WTC11 (cell line): Measurements from ENCODE around the gene ZNF362. TPM values are rescaled to one million over a fixed set of nuclear protein-coding genes. Genes with fewer than 3 reads are reported as not detected.

Source experiments
- ATAC-seq: fragments of 200-7000 bp; cut with Tn5 transposase; 2 replicates; pipeline ENCODE4 v1.10.0; 2021; ENCODE audit warnings: mild to moderate bottlenecking, moderate library complexity
- CTCF ChIA-PET: fragments of 300-600 bp; sonication (Branson Sonifier 250); formaldehyde crosslinking; loops from one replicate; lab custom pipeline; 2021; ENCODE audit warnings: antibody characterized with exemption; lab: Charles Lee
- POLR2A ChIA-PET: fragments of 350-600 bp; sonication (Branson Sonifier 250); formaldehyde crosslinking; loops from one replicate; lab custom pipeline; 2021; ENCODE audit warnings: antibody characterized with exemption; lab: Charles Lee
- DNase-seq: peaks from one replicate; pipeline ENCODE4 v3.0.0; 2021; ENCODE audit warnings: low spot score
- H3K27ac Mint-ChIP-seq: 2 replicates; pipeline ENCODE4 v1.8.0; 2021; ENCODE audit warnings: mixed read lengths
- H3K27me3 Mint-ChIP-seq: 2 replicates; pipeline ENCODE4 v1.8.0; 2021; ENCODE audit warnings: low read depth, mild to moderate bottlenecking, moderate library complexity, mixed read lengths
- H3K36me3 Mint-ChIP-seq: 2 replicates; pipeline ENCODE4 v1.8.0; 2021; ENCODE audit warnings: mixed read lengths
- H3K4me1 Mint-ChIP-seq: 2 replicates; pipeline ENCODE4 v1.8.0; 2022; ENCODE audit warnings: mixed read lengths
- H3K4me3 Mint-ChIP-seq: 2 replicates; pipeline ENCODE4 v1.8.0; 2021; ENCODE audit warnings: mild to moderate bottlenecking, moderate library complexity, mixed read lengths
- H3K9me3 Mint-ChIP-seq: 2 replicates; pipeline ENCODE4 v1.8.0; 2021; ENCODE audit warnings: mixed read lengths
- ZNF263 ChIP-seq: sonication (generic); formaldehyde crosslinking; IDR thresholded peaks from 2 replicates; pipeline ENCODE4 v1.8.1; 2022; ENCODE audit warnings: low read depth, mild to moderate bottlenecking, moderate library complexity, missing genetic modification reagents
- total RNA-seq: library from RNA; stranded (reverse); gene quantifications from 3 replicates; pipeline ENCODE4 v1.2.3, GENCODE V29; 2021
- TF ChIP-seq, protein P1 (sequence below): sonication (generic); formaldehyde crosslinking; IDR thresholded peaks from 2 replicates; pipeline ENCODE4 v1.8.1; 2023; ENCODE audit warnings: mild to moderate bottlenecking, missing genetic modification reagents, borderline replicate concordance
- TF ChIP-seq, protein P2 (sequence below): sonication (generic); formaldehyde crosslinking; IDR thresholded peaks from 2 replicates; pipeline ENCODE4 v1.8.0; 2023; ENCODE audit warnings: mild to moderate bottlenecking, missing genetic modification reagents
- TF ChIP-seq, protein P3 (sequence below): sonication (generic); formaldehyde crosslinking; IDR thresholded peaks from 2 replicates; pipeline ENCODE4 v1.8.0; 2022; ENCODE audit warnings: mild to moderate bottlenecking, missing genetic modification reagents
- TF ChIP-seq, protein P4 (sequence below): sonication (generic); formaldehyde crosslinking; IDR thresholded peaks from 2 replicates; pipeline ENCODE4 v1.8.1; 2022; ENCODE audit warnings: missing genetic modification reagents, borderline replicate concordance
- TF ChIP-seq, protein P5 (sequence below): fragments of 250-450 bp; sonication (Bioruptor Pico); IDR thresholded peaks from 2 replicates; pipeline ENCODE4 v1.8.0; 2021; ENCODE audit warnings: mild to moderate bottlenecking
- TF ChIP-seq, protein P6 (sequence below): sonication (generic); formaldehyde crosslinking; IDR thresholded peaks from 2 replicates; pipeline ENCODE4 v1.8.1; 2023; ENCODE audit warnings: mild to moderate bottlenecking, missing genetic modification reagents, moderate library complexity
- TF ChIP-seq, protein P7 (sequence below): fragments of 200-600 bp; IDR thresholded peaks from 2 replicates; pipeline ENCODE4 v1.8.0; 2022; ENCODE audit warnings: antibody characterized with exemption
- TF ChIP-seq, protein P8 (sequence below): sonication (generic); formaldehyde crosslinking; IDR thresholded peaks from 2 replicates; pipeline ENCODE4 v1.8.0; 2022; ENCODE audit warnings: missing genetic modification reagents

ZNF362 gene
- total RNA-seq, 1 experiment from 2014 or later: 24.2 TPM

DNA sequence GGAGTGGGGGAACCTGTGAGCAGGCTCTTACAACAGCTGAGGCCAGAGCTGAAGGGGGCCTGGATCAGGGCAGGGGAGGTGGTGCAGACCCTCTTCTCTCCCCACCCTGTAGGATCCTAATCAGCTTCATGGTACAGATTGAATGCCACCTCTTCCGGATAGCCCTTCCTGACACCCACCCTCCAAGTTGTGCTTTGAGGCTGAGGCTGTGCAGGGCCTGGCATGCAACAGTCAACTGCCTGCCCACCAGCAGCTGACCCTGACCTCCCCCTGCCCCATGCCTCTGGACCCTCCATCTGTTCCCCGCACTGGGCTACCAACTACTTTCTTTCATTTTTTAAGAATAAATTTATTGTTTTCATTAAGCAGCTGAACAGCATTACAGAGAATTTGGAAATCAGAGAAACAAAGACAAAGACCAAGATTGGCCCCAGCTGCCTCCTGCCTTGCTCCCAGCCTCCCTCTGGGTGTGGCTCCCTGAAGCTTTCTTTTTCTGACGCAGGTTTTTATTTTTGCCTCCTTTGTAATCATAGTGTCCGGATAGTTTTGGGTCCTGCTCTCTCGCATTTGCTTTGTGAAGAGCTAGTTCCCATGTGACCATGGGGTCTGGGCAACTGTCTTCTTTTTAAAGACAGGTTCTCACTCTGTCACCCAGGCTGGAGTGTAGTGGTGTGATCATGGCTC lies 12.8 kb downstream of the ZNF362 start (continued):
- TF ChIP-seq, protein P1, sequence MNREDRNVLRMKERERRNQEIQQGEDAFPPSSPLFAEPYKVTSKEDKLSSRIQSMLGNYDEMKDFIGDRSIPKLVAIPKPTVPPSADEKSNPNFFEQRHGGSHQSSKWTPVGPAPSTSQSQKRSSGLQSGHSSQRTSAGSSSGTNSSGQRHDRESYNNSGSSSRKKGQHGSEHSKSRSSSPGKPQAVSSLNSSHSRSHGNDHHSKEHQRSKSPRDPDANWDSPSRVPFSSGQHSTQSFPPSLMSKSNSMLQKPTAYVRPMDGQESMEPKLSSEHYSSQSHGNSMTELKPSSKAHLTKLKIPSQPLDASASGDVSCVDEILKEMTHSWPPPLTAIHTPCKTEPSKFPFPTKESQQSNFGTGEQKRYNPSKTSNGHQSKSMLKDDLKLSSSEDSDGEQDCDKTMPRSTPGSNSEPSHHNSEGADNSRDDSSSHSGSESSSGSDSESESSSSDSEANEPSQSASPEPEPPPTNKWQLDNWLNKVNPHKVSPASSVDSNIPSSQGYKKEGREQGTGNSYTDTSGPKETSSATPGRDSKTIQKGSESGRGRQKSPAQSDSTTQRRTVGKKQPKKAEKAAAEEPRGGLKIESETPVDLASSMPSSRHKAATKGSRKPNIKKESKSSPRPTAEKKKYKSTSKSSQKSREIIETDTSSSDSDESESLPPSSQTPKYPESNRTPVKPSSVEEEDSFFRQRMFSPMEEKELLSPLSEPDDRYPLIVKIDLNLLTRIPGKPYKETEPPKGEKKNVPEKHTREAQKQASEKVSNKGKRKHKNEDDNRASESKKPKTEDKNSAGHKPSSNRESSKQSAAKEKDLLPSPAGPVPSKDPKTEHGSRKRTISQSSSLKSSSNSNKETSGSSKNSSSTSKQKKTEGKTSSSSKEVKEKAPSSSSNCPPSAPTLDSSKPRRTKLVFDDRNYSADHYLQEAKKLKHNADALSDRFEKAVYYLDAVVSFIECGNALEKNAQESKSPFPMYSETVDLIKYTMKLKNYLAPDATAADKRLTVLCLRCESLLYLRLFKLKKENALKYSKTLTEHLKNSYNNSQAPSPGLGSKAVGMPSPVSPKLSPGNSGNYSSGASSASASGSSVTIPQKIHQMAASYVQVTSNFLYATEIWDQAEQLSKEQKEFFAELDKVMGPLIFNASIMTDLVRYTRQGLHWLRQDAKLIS: no peak
- TF ChIP-seq, all 79 proteins: peak for 0

DNA sequence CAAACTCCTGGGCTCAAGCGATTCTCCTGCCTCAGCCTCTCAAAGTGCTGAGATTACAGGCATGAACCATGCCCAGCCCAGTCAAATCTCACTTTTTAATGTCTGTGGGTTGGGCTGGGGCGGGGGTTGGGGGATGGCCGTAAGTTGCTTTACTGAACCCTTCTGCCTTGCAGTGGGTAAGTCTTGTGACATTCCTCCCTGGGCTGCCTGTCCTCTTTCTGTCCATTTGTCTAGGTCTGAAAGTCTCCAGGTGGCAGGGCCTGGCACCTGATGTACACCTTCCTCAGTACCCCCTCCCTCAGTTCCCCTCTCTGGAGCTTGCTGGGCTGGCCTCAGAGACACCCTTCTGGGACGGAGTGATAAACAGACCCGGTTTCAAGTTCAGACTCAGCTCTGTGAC lies 13.3 kb downstream of the ZNF362 start:
- Mint-ChIP-seq H3K9me3 (no peaks in the 10 kb centered on the region), H3K27me3 (no peaks in the 10 kb centered on the region), H3K36me3 (peaks cover 3% of the 10 kb centered on the region; the same call in 1 of the 2 replicates), H3K4me1 (peaks cover 27% of the 10 kb centered on the region), H3K4me3 (no peak overlapping the region), H3K27ac (no peak overlapping the region)
- DNase-seq: no peak
- CTCF ChIA-PET: interaction anchor here (1.2 kb wide), 1 partner anchor 25 kb away, joined by 4 read pairs; no protein-coding TSS in a partner anchor
- no peak for ATAC-seq
- POLR2A ChIA-PET: no interaction called here
- TF ChIP-seq ZNF263 (CRISPR knock-in tag): no peak
- TF ChIP-seq, protein P2, sequence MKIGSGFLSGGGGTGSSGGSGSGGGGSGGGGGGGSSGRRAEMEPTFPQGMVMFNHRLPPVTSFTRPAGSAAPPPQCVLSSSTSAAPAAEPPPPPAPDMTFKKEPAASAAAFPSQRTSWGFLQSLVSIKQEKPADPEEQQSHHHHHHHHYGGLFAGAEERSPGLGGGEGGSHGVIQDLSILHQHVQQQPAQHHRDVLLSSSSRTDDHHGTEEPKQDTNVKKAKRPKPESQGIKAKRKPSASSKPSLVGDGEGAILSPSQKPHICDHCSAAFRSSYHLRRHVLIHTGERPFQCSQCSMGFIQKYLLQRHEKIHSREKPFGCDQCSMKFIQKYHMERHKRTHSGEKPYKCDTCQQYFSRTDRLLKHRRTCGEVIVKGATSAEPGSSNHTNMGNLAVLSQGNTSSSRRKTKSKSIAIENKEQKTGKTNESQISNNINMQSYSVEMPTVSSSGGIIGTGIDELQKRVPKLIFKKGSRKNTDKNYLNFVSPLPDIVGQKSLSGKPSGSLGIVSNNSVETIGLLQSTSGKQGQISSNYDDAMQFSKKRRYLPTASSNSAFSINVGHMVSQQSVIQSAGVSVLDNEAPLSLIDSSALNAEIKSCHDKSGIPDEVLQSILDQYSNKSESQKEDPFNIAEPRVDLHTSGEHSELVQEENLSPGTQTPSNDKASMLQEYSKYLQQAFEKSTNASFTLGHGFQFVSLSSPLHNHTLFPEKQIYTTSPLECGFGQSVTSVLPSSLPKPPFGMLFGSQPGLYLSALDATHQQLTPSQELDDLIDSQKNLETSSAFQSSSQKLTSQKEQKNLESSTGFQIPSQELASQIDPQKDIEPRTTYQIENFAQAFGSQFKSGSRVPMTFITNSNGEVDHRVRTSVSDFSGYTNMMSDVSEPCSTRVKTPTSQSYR (CRISPR knock-in tag): no peak
- TF ChIP-seq, protein P3, sequence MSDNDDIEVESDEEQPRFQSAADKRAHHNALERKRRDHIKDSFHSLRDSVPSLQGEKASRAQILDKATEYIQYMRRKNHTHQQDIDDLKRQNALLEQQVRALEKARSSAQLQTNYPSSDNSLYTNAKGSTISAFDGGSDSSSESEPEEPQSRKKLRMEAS (CRISPR knock-in tag): no peak

DNA sequence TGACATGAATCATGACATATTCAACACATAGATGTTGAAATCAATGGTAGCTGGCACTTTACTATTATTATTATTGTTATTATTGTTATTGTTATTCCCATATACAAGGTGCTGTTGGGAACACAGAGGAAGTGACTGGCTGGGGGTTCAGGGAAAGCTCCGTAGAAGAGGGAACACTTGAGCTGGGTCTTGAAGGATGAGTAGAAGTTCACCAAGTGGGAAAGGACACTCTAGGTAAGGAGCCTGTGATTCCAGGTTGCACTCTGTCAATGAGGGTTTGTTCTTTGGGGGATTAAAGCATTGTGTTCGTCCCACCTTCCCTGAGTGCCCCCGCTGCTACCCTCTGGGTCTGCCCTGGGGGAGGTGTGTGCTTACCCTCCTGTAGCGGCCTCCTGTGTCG lies 14.1 kb downstream of the ZNF362 start:
- no peak overlapping the region for H3K27ac Mint-ChIP-seq
- ChIA-PET POLR2A (no interaction called here), CTCF (interaction anchor here (0.5 to 2.3 kb wide), 3 partner anchors 13 to 133 kb away, joined by 3 to 6 read pairs (median 4); no protein-coding TSS in a partner anchor)
- DNase-seq (no peak), ATAC-seq (no peak)
- no peaks in the 10 kb centered on the region for H3K27me3 Mint-ChIP-seq
- H3K4me1 Mint-ChIP-seq: peaks cover 30% of the 10 kb centered on the region
- H3K9me3 Mint-ChIP-seq: no peaks in the 10 kb centered on the region
- H3K36me3 Mint-ChIP-seq: peaks cover 3% of the 10 kb centered on the region; the same call in 1 of the 2 replicates
- no peak overlapping the region for H3K4me3 Mint-ChIP-seq
- TF ChIP-seq, protein P4, sequence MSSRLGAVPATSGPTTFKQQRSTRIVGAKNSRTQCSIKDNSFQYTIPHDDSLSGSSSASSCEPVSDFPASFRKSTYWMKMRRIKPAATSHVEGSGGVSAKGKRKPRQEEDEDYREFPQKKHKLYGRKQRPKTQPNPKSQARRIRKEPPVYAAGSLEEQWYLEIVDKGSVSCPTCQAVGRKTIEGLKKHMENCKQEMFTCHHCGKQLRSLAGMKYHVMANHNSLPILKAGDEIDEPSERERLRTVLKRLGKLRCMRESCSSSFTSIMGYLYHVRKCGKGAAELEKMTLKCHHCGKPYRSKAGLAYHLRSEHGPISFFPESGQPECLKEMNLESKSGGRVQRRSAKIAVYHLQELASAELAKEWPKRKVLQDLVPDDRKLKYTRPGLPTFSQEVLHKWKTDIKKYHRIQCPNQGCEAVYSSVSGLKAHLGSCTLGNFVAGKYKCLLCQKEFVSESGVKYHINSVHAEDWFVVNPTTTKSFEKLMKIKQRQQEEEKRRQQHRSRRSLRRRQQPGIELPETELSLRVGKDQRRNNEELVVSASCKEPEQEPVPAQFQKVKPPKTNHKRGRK (CRISPR knock-in tag): no peak
- TF ChIP-seq, protein P1: no peak
- TF ChIP-seq, protein P5, sequence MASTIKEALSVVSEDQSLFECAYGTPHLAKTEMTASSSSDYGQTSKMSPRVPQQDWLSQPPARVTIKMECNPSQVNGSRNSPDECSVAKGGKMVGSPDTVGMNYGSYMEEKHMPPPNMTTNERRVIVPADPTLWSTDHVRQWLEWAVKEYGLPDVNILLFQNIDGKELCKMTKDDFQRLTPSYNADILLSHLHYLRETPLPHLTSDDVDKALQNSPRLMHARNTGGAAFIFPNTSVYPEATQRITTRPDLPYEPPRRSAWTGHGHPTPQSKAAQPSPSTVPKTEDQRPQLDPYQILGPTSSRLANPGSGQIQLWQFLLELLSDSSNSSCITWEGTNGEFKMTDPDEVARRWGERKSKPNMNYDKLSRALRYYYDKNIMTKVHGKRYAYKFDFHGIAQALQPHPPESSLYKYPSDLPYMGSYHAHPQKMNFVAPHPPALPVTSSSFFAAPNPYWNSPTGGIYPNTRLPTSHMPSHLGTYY: no peak
- TF ChIP-seq, protein P6, sequence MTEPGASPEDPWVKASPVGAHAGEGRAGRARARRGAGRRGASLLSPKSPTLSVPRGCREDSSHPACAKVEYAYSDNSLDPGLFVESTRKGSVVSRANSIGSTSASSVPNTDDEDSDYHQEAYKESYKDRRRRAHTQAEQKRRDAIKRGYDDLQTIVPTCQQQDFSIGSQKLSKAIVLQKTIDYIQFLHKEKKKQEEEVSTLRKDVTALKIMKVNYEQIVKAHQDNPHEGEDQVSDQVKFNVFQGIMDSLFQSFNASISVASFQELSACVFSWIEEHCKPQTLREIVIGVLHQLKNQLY (CRISPR knock-in tag): no peak
- TF ChIP-seq, protein P7, sequence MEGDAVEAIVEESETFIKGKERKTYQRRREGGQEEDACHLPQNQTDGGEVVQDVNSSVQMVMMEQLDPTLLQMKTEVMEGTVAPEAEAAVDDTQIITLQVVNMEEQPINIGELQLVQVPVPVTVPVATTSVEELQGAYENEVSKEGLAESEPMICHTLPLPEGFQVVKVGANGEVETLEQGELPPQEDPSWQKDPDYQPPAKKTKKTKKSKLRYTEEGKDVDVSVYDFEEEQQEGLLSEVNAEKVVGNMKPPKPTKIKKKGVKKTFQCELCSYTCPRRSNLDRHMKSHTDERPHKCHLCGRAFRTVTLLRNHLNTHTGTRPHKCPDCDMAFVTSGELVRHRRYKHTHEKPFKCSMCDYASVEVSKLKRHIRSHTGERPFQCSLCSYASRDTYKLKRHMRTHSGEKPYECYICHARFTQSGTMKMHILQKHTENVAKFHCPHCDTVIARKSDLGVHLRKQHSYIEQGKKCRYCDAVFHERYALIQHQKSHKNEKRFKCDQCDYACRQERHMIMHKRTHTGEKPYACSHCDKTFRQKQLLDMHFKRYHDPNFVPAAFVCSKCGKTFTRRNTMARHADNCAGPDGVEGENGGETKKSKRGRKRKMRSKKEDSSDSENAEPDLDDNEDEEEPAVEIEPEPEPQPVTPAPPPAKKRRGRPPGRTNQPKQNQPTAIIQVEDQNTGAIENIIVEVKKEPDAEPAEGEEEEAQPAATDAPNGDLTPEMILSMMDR: no peak
- TF ChIP-seq, protein P8, sequence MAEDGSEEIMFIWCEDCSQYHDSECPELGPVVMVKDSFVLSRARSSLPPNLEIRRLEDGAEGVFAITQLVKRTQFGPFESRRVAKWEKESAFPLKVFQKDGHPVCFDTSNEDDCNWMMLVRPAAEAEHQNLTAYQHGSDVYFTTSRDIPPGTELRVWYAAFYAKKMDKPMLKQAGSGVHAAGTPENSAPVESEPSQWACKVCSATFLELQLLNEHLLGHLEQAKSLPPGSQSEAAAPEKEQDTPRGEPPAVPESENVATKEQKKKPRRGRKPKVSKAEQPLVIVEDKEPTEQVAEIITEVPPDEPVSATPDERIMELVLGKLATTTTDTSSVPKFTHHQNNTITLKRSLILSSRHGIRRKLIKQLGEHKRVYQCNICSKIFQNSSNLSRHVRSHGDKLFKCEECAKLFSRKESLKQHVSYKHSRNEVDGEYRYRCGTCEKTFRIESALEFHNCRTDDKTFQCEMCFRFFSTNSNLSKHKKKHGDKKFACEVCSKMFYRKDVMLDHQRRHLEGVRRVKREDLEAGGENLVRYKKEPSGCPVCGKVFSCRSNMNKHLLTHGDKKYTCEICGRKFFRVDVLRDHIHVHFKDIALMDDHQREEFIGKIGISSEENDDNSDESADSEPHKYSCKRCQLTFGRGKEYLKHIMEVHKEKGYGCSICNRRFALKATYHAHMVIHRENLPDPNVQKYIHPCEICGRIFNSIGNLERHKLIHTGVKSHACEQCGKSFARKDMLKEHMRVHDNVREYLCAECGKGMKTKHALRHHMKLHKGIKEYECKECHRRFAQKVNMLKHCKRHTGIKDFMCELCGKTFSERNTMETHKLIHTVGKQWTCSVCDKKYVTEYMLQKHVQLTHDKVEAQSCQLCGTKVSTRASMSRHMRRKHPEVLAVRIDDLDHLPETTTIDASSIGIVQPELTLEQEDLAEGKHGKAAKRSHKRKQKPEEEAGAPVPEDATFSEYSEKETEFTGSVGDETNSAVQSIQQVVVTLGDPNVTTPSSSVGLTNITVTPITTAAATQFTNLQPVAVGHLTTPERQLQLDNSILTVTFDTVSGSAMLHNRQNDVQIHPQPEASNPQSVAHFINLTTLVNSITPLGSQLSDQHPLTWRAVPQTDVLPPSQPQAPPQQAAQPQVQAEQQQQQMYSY: no peak
